Measurements from ENCODE around the gene C3.

DNA sequence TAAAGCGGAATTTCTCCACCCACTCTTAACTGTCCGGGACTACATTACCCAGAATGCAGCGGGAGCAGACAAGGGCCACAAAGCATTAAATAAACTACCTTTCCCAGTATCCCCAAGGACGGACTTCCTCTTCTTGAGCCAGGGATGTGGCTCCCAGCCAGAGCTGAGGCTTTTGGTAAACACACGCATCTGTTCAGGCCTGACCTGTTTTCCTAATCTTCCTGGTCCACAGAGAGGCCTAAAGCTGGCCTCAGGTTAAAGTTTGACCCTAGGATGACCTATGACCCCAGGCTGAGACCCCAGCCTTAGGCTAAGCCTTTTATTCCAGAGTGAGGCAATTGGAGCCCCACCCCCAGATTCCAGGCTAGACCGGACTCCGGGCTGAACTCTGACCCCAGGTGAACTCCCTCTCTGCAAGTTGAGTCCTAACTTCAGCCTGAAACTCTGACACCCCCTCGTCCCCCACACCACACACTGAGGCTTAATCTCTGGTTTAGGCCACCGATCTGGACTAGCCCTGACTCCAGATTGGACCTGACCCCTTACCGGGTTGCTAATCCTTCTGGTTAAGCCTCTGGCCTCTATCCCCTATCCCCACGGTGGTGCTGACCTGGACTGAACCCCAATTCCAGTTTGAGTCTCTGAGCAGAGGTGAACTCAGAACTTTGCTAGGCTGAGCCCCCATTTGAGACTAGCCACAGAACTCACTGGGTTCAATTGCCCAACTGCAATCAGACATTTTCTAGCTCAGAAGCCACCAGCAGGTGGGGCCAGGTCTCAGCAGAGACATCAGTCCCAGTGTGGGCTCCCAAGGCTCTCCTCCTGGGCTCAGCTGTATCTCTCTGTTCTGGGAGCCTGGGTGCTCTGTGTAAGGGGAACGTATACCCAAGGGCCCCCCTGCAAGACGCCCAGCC lies 17.7 kb upstream of the C3 start:
- TF ChIP-seq EZH2 (IDR thresholded peaks at IDR 0.05; ENCODE audit: low read depth, unreplicated experiment), result no peak
- TF ChIP-seq STAT1 (IDR thresholded peaks at IDR 0.05; ENCODE audit: unreplicated experiment), result no peak
- TF ChIP-seq, protein P1, sequence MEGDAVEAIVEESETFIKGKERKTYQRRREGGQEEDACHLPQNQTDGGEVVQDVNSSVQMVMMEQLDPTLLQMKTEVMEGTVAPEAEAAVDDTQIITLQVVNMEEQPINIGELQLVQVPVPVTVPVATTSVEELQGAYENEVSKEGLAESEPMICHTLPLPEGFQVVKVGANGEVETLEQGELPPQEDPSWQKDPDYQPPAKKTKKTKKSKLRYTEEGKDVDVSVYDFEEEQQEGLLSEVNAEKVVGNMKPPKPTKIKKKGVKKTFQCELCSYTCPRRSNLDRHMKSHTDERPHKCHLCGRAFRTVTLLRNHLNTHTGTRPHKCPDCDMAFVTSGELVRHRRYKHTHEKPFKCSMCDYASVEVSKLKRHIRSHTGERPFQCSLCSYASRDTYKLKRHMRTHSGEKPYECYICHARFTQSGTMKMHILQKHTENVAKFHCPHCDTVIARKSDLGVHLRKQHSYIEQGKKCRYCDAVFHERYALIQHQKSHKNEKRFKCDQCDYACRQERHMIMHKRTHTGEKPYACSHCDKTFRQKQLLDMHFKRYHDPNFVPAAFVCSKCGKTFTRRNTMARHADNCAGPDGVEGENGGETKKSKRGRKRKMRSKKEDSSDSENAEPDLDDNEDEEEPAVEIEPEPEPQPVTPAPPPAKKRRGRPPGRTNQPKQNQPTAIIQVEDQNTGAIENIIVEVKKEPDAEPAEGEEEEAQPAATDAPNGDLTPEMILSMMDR (conservative IDR thresholded peaks at IDR 0.05; ENCODE audit: low read depth in 2 of 2), result peak; percentile 65 to 80
- no peak for TF ChIP-seq CREB1 (CRISPR knock-in tag; IDR thresholded peaks at IDR 0.05; ENCODE audit: low read depth)
- TF ChIP-seq POLR2AphosphoS5 (IDR thresholded peaks at IDR 0.05; ENCODE audit: low read depth), result peak; percentile 16; the same call in 1 of the 2 replicates
- TF ChIP-seq, protein P2, sequence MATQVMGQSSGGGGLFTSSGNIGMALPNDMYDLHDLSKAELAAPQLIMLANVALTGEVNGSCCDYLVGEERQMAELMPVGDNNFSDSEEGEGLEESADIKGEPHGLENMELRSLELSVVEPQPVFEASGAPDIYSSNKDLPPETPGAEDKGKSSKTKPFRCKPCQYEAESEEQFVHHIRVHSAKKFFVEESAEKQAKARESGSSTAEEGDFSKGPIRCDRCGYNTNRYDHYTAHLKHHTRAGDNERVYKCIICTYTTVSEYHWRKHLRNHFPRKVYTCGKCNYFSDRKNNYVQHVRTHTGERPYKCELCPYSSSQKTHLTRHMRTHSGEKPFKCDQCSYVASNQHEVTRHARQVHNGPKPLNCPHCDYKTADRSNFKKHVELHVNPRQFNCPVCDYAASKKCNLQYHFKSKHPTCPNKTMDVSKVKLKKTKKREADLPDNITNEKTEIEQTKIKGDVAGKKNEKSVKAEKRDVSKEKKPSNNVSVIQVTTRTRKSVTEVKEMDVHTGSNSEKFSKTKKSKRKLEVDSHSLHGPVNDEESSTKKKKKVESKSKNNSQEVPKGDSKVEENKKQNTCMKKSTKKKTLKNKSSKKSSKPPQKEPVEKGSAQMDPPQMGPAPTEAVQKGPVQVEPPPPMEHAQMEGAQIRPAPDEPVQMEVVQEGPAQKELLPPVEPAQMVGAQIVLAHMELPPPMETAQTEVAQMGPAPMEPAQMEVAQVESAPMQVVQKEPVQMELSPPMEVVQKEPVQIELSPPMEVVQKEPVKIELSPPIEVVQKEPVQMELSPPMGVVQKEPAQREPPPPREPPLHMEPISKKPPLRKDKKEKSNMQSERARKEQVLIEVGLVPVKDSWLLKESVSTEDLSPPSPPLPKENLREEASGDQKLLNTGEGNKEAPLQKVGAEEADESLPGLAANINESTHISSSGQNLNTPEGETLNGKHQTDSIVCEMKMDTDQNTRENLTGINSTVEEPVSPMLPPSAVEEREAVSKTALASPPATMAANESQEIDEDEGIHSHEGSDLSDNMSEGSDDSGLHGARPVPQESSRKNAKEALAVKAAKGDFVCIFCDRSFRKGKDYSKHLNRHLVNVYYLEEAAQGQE (IDR thresholded peaks at IDR 0.05; ENCODE audit: unreplicated experiment), result no peak
- TF ChIP-seq EZH2phosphoT487 (IDR thresholded peaks at IDR 0.05; ENCODE audit: unreplicated experiment), result no peak
- TF ChIP-seq JUNB (IDR thresholded peaks at IDR 0.05; ENCODE audit: unreplicated experiment), result no peak
- TF ChIP-seq, protein P3, sequence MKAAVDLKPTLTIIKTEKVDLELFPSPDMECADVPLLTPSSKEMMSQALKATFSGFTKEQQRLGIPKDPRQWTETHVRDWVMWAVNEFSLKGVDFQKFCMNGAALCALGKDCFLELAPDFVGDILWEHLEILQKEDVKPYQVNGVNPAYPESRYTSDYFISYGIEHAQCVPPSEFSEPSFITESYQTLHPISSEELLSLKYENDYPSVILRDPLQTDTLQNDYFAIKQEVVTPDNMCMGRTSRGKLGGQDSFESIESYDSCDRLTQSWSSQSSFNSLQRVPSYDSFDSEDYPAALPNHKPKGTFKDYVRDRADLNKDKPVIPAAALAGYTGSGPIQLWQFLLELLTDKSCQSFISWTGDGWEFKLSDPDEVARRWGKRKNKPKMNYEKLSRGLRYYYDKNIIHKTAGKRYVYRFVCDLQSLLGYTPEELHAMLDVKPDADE (IDR thresholded peaks at IDR 0.05), result peak; percentile 98
- no peak for TF ChIP-seq NANOG (IDR thresholded peaks at IDR 0.05; ENCODE audit: borderline replicate concordance)
- no peak for TF ChIP-seq ZNF331 (CRISPR knock-in tag; IDR thresholded peaks at IDR 0.05; ENCODE audit: low read depth)

Measured in GM23338 (cell line).